Putamen (tissue), 1 donor: Measurements from ENCODE around the gene UNCX.
"Not testable (repeated sequence)": the region's sequence is repeated elsewhere in the genome, so short reads cannot be mapped to it uniquely, and the experiment has no call there.

Source experiments
- DNase-seq: peaks from one replicate; pipeline ENCODE4 v3.0.0-alpha.2; 2016; ENCODE audit warnings: low spot score

The UNCX gene

DNA sequence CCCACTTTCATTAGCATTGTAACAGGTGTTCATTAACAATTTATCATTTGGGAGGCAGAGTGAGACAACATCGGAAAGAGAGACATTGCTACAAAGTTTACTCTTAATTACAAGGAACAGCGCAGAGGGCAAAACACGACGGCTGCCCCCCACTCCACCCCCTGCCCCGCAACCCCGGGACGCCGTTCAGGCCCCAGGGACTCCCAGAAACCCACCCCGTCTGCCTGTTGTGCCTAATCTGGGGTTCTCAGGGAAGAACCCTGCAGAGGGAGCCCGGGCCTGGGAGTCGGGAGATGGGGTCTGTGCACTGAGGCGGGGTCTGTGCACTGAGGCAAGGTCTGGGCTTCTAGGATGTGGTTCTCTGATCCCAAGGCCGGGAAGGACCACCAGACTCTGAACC lies 25.2 kb downstream of the UNCX start:
- no peak for DNase-seq

DNA sequence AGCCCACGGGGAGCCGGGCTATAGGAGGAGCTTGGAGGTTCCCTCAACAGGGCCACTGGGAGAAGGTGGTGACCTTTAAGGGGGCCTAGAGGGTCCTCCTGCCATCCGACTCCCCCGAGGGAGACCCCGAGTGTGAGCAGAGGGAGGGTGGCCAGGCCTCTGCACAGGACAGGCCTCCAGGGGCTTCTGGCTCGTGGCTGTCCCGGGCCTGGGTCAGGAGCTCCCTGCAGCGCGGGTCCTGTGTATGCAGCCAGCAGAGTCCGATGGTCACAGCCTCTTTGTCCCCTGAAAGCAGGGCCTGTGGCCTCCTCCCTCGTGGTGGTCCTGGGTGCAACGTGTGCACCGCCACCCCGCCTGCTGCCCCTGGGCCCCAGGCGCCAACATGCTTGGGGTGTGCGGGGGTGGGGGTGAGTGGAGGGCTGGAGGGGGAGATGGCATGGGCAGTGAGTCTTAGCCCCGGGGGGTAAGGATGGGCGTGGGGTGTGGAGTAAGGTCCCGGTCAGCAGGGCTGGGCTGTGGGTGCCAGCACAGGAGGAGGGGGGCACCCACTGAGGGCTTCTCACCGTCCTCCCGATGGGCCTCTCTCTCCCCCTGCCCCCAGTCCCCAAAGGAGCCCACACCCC lies 27.1 kb downstream of the UNCX start:
- DNase-seq = no peak

DNA sequence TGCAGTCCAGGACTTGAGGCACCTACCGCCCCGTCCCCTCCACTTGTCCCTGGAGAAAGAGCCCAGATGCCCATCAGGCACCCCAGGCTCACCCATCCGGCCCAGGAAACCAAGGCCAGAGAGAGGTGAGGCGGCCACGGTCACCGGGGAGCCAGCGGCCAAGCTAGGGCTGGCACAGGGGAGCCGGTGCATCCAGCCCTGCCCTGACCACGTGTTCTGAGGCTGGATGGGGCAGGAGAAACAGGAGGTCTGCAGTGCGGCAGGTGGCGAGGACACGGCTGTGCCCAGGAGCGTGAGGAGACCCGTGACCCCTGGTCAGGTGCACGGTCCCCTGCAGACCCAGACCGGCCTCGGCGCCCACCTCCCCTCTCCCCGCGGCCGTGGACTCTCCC lies 27.6 kb downstream of the UNCX start:
- no peak for DNase-seq

DNA sequence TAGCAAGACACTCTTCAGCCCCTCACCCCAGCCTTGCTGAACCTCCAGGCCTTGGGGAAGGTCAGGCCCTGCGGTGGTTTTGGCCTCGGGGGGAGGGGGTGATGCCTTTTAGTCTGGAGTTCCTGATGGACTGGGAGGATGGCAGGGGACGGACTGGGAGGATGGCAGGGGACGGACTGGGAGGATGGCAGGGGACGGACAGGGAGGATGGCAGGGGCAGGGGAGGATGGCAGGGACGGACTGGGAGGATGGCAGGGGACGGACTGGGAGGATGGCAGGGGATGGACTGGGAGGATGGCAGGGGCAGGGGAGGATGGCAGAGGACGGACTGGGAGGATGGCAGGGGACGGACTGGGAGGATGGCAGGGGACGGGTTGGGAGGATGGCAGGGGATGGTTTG lies 28.4 kb downstream of the UNCX start:
- DNase-seq = not testable (repeated sequence)

DNA sequence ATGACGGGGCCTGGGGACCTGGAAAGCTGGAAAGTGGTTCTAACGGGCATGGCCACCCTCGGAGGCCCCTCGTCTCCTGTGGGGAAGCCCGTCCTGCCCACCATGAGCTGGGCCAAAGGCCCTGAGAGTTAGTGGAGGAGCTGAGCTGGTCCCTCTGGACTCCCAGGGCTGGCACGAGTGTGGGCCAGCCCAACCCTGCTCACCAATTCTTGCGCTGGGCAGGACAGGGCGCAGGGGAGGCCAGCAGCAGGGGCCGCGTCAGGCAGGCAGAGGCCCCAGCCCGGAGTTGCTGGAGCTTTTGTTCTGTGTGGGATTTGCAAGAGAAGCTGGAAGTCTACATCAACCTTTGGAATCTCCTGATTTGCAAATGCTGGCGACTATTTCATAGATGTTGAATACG lies 29.8 kb downstream of the UNCX start:
- no peak for DNase-seq

DNA sequence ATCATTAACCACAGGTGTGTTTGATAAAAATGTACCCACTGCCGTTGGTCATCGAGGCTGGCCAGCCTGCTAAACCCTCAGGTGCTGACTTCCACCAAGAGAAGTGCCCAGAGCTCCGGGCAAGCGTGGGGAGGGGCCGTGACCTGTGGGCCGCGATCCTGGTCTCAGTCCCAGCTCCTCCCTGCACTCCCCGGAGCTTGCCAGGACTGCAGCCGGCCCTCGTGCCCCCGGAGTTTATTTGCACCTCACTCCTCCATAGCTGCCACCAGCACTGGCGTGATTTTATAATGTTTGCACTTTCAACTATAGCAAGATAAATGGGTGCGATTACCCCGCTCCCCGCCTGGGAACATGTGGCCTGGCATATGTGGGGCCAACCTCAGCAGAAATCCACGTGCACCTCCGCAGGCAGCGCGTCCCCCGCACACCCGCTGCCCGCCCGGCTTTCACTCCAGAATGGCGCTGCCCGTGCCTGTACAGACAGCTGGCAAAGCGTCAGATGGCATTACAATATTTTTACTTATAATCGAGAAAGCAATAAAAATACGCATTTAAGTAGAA lies 30.8 kb downstream of the UNCX start:
- no peak for DNase-seq

DNA sequence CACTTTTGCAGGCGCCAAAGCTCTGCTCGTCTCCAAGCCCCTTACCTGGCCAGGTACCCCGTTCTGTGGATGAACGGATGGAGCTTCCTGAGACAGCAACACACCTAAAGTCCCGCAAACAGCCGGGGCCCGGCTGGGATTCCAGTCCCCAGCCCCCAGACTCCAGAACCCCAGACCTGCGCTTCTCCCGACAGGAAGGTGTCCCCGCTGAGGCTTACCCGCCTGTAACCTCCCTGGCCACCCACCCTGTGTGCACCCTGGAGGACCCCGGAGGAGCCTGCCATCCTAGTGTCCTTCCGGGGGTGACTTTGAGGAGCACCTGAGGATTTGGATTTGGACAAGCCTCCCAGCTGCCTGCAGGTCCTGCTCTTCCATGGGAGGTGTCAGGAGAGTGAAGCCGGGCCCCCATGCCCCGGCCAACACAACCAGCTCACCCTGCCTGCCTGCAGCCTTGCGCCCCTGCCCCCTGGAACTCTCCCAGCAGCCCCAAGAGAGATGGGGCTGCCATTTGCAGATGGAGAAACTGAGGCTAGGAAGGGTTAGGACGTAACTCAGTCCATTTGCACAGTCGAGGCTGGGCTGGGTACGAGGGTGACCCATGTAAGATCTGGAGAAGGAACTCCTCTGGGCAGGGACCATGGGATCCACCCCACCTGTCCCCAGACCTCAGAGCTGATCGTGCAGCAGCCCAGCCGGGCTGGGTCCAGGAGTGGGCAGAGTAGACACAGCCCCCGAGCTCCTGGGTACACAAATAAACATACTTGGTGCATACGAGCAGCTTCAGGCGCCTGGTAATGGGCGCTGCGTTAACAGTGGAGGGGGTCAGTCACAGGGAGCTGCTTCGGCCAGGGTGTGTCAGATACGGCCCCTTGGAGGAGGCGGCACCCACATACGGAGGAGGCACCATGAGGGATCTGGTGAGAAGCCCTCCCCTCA lies 31.9 kb downstream of the UNCX start:
- no peak for DNase-seq

DNA sequence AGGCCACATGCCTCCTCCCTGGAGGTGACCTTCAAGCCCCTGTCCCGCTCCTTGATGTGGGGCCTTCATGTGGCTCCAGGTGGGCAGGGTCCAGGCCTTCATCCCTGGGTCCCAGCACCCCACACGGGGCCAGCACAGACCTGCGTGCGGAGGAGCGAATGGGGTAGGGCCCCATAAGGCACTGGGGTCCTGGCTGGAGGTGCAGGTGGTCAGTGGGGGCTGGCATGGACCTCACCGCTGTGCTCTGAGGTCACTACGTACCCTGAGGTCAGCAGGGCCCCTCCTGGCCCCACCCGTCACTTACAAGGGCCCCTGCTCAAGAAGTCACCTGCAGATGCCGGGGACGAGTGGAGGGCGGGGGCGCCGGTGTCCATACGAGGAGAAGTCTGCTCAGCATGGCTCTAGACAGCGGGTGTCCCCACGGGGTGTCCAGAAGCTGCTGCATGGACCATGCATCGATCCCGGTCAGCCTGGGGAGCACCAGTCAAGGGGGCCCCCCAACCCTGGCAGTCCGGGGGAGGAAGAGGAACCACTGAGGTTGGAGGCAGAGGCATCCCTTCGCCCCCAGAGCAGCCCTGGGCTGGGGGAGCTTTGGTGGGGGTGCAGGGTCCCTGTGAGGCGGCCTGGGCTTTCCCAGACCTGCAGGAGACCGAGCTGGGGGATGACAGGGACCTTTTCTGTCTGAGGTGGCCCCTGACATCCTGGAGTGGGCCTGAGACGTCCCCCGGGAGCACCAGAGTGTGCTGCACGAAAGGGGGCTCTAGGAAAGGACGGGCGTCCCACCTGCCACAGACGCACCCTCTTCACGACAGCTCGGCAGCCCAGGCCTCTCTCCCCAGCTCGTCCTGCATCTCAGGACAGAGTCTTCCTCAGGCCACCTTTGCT lies 34.6 kb downstream of the UNCX start:
- no peak for DNase-seq

DNA sequence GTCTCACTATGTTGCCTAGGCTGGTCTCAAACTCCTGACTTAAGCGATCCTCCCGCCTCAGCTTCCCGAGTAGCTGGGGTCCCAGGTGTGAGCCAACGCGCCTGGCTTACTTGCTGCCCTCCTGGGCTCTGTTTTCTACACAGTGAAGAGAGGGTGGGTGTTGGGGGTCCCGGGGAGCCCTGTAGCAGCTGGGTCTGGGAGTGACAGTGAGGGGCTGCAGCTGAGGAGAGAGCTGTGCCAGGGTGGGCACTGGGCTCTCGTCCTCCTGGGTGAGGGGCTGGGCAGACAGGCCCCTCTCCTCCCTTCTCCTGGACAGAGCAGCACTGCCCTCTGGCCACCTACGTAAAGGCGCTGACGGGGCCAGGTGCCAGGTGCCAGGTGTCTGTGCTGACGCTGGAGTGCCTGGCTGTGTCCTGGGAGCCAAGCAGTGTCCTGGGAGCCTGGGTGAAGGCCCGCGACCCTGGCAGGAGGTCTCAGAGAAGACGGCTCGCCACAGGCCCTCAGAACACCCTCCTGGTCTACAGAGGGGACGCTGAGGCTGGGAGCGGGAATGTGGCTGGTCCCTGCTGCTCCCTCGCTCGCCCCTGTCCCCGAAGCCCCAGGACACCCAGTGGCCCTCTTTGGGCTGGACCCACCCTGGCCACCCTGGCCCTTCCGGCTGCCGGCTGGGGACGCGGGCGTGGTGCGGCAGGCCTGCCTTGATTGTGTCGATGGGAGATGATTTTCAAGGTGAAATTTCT lies 35.6 kb downstream of the UNCX start:
- DNase-seq = no peak

DNA sequence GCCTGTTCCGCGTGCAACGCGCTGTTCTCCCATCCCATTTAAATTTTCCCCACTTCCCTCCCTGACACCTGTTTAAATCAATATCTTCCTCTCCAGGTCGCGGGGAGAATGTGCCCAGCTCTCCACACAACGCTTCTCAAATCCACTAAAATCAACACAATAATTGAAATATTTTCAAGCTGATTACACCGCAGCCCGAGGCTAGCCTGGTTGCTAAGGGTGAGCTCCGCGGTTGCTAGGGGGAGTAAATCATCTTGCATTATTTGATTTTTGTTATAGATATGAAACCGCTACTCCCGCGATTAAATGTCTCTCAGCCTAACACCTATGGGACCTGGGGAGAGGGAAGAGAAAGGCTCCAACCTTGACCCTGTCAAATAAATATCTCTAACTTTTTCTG lies 36.2 kb downstream of the UNCX start:
- DNase-seq = no peak

DNA sequence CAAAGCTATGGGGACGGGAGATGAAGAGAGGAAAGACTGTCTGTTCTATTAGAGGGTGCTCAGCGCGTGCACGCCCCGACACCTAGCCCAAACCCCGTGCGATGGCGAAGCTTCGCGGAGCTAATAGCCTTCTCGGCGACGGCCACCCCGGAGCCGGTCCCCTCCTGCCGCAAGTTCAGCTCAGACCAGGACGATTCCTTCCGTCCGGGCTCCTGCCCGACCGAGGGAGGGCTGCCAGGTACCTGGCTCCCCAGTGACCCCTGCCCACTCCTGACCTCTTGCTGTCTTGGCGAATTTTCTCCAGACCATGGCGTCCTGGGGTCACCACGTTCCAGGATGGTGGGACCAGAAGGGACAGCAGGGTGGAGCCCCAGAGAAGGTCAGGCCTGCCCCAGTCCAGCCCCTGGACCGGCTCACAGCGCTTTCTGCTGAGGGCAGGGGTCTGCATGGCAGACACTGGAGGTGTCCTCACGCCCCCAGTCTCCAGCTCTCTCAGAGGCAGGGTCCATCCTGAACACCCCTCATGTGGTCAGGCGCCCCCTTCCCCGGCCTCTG lies 36.7 kb downstream of the UNCX start:
- DNase-seq = no peak

DNA sequence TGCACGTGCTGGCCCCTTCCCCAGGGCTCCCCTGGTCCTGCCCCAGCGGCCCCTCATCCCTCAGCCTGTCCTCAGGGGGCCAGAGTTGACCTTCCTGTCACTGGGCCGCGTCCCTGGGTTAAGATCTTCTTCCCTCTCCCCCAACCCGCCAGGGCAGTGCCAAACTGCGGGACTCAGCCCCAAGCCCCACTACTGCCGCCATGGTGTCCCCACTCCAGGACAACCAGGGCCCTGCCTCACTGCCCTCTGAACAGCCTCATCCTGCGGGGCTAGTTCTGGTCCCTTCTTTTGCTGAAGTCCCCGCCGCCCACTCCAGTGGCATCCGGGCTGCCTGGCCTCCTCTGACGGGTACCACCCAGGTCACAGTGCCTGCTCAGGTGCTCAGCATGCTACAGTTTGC lies 37.5 kb downstream of the UNCX start:
- no peak for DNase-seq

DNA sequence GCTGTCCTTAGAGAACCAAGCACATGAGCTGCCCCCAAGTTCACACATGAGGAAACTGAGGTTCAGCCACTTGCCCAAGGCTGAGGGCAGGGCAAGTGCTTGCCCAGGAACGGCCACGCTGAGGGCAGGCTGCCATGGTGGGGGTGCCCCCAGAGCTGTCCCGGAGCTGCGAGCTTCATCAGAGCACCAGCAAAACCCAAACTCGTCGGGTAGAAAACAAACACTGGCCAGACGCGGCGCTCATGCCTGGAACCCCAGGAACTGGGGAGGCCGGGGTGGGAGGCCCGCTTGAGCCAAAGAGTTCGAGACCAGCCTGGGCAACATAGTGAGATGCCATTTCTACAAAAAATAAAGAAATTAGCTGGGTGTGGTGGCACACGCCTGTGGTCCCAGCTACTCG lies 38.4 kb downstream of the UNCX start:
- no peak for DNase-seq

DNA sequence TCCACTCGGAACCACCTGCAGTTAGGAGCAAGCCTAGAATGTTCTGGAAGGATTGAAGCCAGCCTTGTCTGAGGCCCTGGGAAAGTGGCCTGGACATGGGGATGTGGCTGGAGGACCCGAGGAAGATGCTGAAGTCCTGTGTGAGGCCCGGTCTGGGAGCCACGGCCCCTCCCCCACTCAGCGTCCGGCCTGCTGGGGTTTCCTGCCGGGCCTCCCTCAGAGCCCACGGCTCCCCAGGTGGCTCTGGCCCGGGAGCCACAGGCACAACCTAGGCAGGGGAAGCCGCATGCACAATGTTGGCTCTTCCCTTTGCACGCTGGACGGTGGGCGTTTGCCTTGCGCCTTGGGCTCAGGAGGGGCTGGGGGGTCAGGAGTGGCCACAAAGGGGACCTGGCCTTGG lies 39.0 kb downstream of the UNCX start:
- DNase-seq = no peak

DNA sequence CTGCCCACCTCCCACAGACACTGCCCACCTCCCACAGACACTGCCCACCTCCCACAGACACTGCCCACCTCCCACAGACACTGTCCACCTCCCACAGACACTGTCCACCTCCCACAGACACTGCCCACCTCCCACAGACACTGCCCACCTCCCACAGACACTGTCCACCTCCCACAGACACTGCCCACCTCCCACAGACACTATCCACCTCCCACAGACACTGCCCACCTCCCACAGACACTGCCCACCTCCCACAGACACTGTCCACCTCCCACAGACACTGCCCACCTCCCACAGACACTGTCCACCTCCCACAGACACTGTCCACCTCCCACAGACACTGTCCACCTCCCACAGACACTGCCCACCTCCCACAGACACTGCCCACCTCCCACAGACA lies 39.5 kb downstream of the UNCX start:
- DNase-seq = not testable (repeated sequence)

DNA sequence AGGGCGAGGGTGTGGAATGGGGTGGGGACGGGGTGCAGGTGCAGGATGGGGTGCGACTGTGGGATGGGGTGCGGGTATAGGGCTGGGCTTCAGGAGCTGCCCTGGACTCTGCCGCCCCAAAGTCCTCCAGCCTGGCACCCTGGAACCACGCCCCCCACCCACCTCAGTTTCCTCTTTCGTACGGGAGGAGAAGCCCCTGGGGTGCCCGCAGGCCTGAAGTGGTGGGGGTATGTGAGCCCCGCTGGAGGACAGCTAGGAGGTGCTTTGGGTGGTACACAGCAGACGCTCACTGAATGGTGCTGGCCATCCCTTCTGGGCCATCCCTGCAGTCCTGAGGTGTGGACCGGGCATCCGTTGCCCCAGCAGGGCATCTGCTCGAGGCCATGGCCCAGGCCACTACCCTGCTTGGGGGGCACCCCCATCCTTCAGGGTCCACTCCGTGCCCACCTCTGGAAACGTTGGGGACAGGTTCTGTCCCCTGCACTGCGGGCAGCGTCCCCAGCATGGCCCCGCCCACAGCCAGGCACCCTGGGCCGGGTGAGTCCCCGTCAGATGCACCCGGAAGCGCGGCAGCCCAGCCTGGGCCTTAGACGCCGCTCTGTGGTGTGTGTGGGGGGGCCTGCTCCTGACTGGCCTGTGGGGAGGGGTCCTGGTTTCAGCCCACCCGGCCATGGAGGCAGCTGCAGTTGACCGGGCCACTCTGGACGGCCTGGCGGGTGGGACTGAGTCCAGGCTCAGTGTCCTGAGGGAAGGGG lies 41.6 kb downstream of the UNCX start:
- no peak for DNase-seq

DNA sequence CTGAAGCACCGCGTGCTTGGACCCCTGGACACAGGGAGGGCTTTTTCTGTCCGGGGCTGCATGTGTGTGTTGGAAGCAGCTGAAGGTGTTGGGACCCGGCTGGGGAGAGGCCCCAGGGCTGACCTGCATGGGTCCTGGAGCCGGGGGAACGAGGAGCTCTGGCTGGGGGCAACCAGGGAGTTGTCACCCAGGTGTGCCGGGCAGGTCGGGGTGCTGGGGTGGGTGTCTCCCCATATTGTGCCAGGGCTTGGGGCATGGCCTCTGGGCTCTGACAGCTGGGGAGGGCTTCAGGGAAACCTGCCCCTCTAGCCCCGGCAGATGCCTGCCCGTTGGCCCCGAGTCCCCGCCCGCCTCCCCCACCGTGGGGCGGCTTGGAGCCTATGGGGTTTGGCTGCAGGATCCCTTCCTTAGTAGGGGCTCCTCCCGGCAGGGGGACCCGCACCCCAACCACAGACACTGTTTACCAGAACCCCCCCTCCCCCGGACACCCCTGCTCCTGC lies 42.3 kb downstream of the UNCX start:
- DNase-seq = no peak

DNA sequence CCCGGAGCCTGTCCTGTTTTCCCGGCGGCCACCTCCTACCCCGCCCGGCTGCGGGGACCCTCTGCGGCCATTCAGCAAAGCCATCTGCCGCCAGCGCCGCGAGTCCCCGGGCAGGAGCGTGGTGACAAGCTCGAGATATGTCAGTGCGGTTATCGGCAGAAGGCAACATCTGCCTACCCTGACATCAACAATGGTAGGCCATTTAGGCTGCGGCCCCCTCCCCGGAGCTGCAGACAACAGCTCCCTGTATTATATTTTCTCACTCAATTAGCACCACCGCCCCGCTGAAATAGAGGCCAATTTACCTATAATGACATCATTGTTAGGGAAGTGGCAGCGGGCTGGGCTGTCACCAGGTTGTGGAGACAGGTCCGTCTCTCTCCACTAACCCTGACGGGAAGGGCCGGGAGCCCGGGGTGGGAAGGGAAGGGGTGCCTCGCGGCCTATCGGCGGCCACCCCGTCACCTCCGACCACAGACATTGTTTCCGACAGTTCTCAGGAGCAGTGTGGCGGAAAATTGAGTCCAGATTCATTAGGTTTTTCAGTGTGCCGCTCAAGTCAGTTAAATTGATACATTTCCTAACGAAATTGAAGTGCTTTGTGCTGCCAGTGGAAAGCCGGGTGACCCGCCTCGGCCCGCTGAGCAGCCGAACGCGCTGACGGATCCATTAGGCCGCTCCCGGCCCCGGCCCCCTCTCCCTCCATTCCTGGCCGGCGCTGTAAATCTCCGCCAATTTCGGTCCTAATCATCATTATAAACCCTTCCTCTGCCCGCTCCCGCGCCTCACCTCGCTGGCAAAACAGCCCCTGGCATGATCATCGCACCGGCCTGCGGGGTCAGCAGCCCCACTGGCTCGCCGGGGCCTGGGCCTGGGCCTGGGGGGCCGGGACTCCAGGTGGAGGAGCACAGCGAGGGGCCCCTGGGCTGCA lies 43.0 kb downstream of the UNCX start:
- no peak for DNase-seq

DNA sequence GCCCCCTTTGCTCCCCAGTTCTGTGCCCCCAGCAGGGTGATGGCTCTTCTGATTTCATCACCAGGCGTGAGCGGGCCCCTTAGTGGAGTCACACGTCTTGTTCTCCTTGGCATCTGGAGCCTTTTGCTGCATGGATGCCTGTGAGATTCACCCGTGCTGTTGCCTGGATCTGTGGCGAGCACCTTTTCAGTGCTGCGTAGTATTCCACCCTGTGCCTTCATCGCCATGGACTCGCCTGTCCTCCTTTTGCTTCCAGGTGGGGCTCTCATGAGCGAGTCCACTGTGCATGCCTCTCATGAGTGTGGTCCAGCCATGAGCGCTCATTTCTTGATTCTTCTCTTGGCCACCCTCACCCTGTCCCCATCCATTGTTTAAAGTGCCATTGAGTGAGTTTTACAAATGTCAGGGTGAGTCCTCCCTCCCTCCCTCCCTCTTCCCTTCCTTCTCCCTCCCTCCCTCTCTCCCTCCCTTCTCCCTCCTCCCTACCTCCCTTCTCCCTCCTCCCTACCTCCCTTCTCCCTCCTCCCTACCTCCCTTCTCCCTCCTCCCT lies 44.0 kb downstream of the UNCX start:
- no peak for DNase-seq
